ENCODE measurements around the gene IKZF2. TPM values are rescaled to one million over a fixed set of nuclear protein-coding genes. Genes with fewer than 3 reads are reported as not detected.

IKZF2 gene
- total RNA-seq, 2 experiments from 2014 or later = 24.4 to 28.7 TPM

GRCh38 chr2:212956665-212957607 is 194.5 kb downstream of the IKZF2 start:
- H3K36me3 Mint-ChIP-seq (ENCODE audit: low read depth) = no peaks in the 10 kb centered on the region
- intact Hi-C loops (cut with micrococcal nuclease) = loop anchor here (5.0 kb wide), 1 partner anchor 65 kb away; no protein-coding TSS in a partner anchor
- no peak for DNase-seq
- peak overlapping the region; percentile 68 for H3K27ac Mint-ChIP-seq
- no peak for TF ChIP-seq CTCF (IDR thresholded peaks at IDR 0.05)
- ATAC-seq = no peak
- peaks cover 46% of the 10 kb centered on the region for H3K4me1 Mint-ChIP-seq (ENCODE audit: low read depth)
- peak overlapping the region; percentile 28 for H3K4me3 Mint-ChIP-seq
- ChIA-PET POLR2A (interaction anchor here (1.0 kb wide), 1 partner anchor 9 kb away, joined by 3 read pairs; no protein-coding TSS in a partner anchor), CTCF (interaction anchor here (0.6 to 1.6 kb wide), 5 partner anchors 9 to 180 kb away, joined by 3 to 9 read pairs (median 3); no protein-coding TSS in a partner anchor)
- no peaks in the 10 kb centered on the region for H3K27me3 Mint-ChIP-seq
- H3K9me3 Mint-ChIP-seq = peaks cover 3% of the 10 kb centered on the region

DNA sequence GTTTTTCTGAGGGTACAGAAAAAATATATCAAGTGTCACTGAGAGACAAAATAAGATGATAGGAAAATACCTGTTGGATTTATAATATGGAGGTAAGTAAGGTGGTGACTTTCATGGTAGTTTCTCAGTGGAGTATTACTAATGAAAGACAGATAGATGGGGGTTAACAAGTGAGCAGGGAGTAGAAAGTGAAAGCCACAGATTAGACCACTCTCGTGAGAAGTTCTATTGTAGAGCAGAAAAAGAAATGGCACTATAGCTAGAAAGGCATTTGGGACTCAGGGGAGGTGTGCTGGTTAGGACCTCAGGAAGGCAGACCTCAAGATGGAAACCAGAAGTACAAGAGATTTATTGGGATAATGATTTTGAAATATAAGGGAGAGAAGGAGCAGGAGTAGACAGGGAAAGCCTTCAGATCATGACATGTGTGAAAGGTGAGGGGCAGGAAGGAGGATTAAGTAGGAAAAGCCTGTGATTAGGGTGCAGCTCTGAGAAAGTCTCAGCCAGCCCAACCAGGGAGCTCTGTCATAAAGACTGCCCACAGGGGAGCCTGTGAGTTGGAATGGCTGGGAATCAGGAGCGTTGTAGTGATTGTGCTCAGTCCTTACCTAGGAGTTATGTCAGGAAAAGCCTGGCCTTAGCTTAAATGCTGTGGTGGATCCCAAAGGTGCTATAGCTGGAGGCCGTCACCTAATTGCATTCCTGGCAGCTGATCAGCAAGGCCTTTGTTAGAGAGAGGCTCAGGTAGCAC is 198.1 kb downstream of the IKZF2 start:
- peak; percentile 75 for ATAC-seq

GRCh38 chr2:212949786-212950185 is 201.6 kb downstream of the IKZF2 start:
- no peak overlapping the region for H3K4me3 Mint-ChIP-seq
- peaks cover 6% of the 10 kb centered on the region for H3K4me1 Mint-ChIP-seq (ENCODE audit: low read depth)
- ChIA-PET POLR2A (no interaction called here), CTCF (interaction anchor here (1.2 kb wide), 1 partner anchor 8 kb away, joined by 4 read pairs; no protein-coding TSS in a partner anchor)
- ATAC-seq = no peak
- no peak for DNase-seq
- no peaks in the 10 kb centered on the region for H3K36me3 Mint-ChIP-seq (ENCODE audit: low read depth)
- no peak overlapping the region for H3K27ac Mint-ChIP-seq
- no peaks in the 10 kb centered on the region for H3K9me3 Mint-ChIP-seq
- no peak for TF ChIP-seq CTCF (IDR thresholded peaks at IDR 0.05)
- H3K27me3 Mint-ChIP-seq = no peaks in the 10 kb centered on the region
- intact Hi-C loops (cut with micrococcal nuclease) = no loop called here

More for the DNA sequence above, 198.1 kb downstream of the IKZF2 start:
- Mint-ChIP-seq H3K4me1 (ENCODE audit: low read depth) (peaks cover 26% of the 10 kb centered on the region), H3K9me3 (peaks cover 2% of the 10 kb centered on the region), H3K36me3 (ENCODE audit: low read depth) (no peaks in the 10 kb centered on the region), H3K4me3 (no peak overlapping the region), H3K27ac (peak overlapping the region; percentile 11), H3K27me3 (no peaks in the 10 kb centered on the region)
- POLR2A ChIA-PET = no interaction called here
- intact Hi-C loops (cut with micrococcal nuclease) = no loop called here
- TF ChIP-seq CTCF (IDR thresholded peaks at IDR 0.05) = no peak
- no peak for DNase-seq
- CTCF ChIA-PET = no interaction called here

Other genes starting within 250 kb of the IKZF2 start
- 10 to 100 TPM in 1 of 2 experiments, 1 to 10 TPM in 1; 9.4 to 11.7 TPM for gene SPAG16, start 132.9 kb upstream of the IKZF2 start, total RNA-seq

All from activated CD8-positive, alpha-beta T cell treated with anti-CD3 and anti-CD28 coated beads for 36 hours (primary cell).